Aorta (tissue), 5 donors: ENCODE results near the gene RPGRIP1. TPM values are rescaled to one million over a fixed set of nuclear protein-coding genes. Genes with fewer than 3 reads are reported as not detected.
A peak's percentile ranks its signal among the peaks of the same experiment; 100 is the strongest.
"Not testable (repeated sequence)": the region's sequence is repeated elsewhere in the genome, so short reads cannot be mapped to it uniquely, and the experiment has no call there.

ENCODE experiments used
- ATAC-seq: fragments of 200-7000 bp; cut with Tn5 transposase; one replicate; pipeline ENCODE4 v1.9.1; 2022; ENCODE audit warnings: moderate library complexity; ENCODE audit not compliant: low FRiP score
- DNase-seq, 2 donors: peaks; one replicate each; pipeline ENCODE4 v3.0.0-alpha.2; 2020
- H3K27ac ChIP-seq, 2 donors: one replicate each; pipeline ENCODE4 v1.5.1; 2013; ENCODE audit warnings: low read length in 2 of 2, mild to moderate bottlenecking in 2 of 2, moderate library complexity in 2 of 2, control low read depth in 1 of 2, inconsistent platforms in 1 of 2, low read depth in 1 of 2
- H3K27me3 ChIP-seq, 2 donors: one replicate each; pipeline ENCODE4 v1.6.1; 2013; ENCODE audit warnings: control low read depth in 1 of 2, low read length in 1 of 2, mild to moderate bottlenecking in 1 of 2, moderate library complexity in 1 of 2; ENCODE audit not compliant: insufficient read depth in 2 of 2, control insufficient read depth in 1 of 2
- H3K36me3 ChIP-seq, 2 donors: one replicate each; pipeline ENCODE4 v1.6.1; 2013; ENCODE audit warnings: control low read depth in 1 of 2, low read length in 1 of 2, mild to moderate bottlenecking in 1 of 2; ENCODE audit not compliant: insufficient read depth in 2 of 2, control insufficient read depth in 1 of 2
- H3K4me1 ChIP-seq, 2 donors: one replicate each; pipeline ENCODE4 v1.6.1; 2013; ENCODE audit warnings: low read length in 2 of 2, control low read depth in 1 of 2, mild to moderate bottlenecking in 1 of 2, moderate library complexity in 1 of 2; ENCODE audit not compliant: insufficient read depth in 2 of 2, control insufficient read depth in 1 of 2
- H3K4me3 ChIP-seq, 2 donors: one replicate each; pipeline ENCODE4 v1.5.1; 2013; ENCODE audit warnings: low read length in 2 of 2, control low read depth in 1 of 2, mild to moderate bottlenecking in 1 of 2
- H3K9me3 ChIP-seq: one replicate; pipeline ENCODE4 v1.6.1; 2013; ENCODE audit warnings: mild to moderate bottlenecking, low read length; ENCODE audit not compliant: control insufficient read depth
- WGBS, 2 donors: extraction: QIAGEN DNeasy Blood & Tissue Kit; methylation state at CpG; one replicate each; pipeline ENCODE4 v1.1.7; 2013; 5-methylcytosine and 5-hydroxymethylcytosine counted together
- intact Hi-C, 2 donors: fragments of 100-400 bp; cut with DNase I; formaldehyde crosslinking; loops; one replicate each; pipeline versions ENCODE4 v1.14.2 to v1.15.0; 2022
- polyA plus RNA-seq, 2 donors: library from polyadenylated mRNA; stranded (reverse); fragments of 200-250 nt; gene quantifications; one replicate each; pipeline ENCODE4 v1.2.3, GENCODE V29; 2013
- total RNA-seq, 2 donors: library from RNA; stranded (reverse); fragmentation: NEBNext Ultra II Directional; extraction: Animal tissue kit (Norgen Biotek cat#: 25700); gene quantifications; one replicate each; pipeline ENCODE4 v1.2.1, GENCODE V29; 2021
- donor health status: healthy with polysubstance abuse.
- donor health status: Bipolar disorder and iron deficiency.
- donor health status: DM: no; HTN: no; CAD: no.
- donor health status: DM: no; HTN: no; CAD: no.
- donor health status: DM: yes; HTN: yes; CAD: no.

RPGRIP1 gene
- total and polyA plus RNA-seq, 4 donors = 0.25 to 2.3 (median 0.39) TPM; not detected in 1

GRCh38 chr14:21264025-21264801, 15.7 kb upstream of the RPGRIP1 start:
- ATAC-seq (no peak), DNase-seq (no peak)
- Histone ChIP-seq H3K27me3 (no peaks in the 10 kb centered on the region), H3K36me3 (peaks cover 6 to 8% of the 10 kb centered on the region in 2 donors), H3K4me3 (no peak overlapping the region), H3K4me1 (peaks cover 0 to 8% of the 10 kb centered on the region in 2 donors), H3K9me3 (no peaks in the 10 kb centered on the region), H3K27ac (no peak overlapping the region)
- intact Hi-C loops = loop anchor here in 1 of 2 donors (10.0 kb wide), 1 partner anchor 49 kb away; no protein-coding TSS in a partner anchor
- WGBS, 2 donors = 34 to 40% methylated on average over 4 of the region's 4 CpGs

- peaks cover 0 to 6% of the 10 kb centered on the region in 2 donors for H3K36me3 ChIP-seq
- intact Hi-C loops = loop anchor here (5.0 to 10.0 kb wide), 3 partner anchors 40 to 115 kb away; partner anchors contain the start of gene SUPT16H (in 1 of the 2)
- ATAC-seq = no peak
- 5 to 7% methylated on average over 10 of the region's 10 CpGs for WGBS, 2 donors
- no peaks in the 10 kb centered on the region for H3K27me3 ChIP-seq
- peaks cover 0 to 8% of the 10 kb centered on the region in 2 donors for H3K4me1 ChIP-seq
- no peaks in the 10 kb centered on the region for H3K9me3 ChIP-seq
- no peak overlapping the region for H3K27ac ChIP-seq
- H3K4me3 ChIP-seq = peak overlapping the region; percentile 99
- DNase-seq = no peak
Measured at GRCh38 chr14:21267431-21267845, 12.4 kb upstream of the RPGRIP1 start.

GRCh38 chr14:21267886-21268616, 11.8 kb upstream of the RPGRIP1 start:
- WGBS, 2 donors = 1% methylated on average over 16 of the region's 16 CpGs
- DNase-seq (no peak), ATAC-seq (no peak)
- H3K4me3 ChIP-seq = peak overlapping the region; percentile 99
- H3K9me3 ChIP-seq = no peaks in the 10 kb centered on the region
- intact Hi-C loops = loop anchor here (5.0 to 10.0 kb wide), 3 partner anchors 41 to 114 kb away; partner anchors contain the start of gene SUPT16H (in 1 of the 2)
- H3K27ac ChIP-seq = no peak overlapping the region
- peaks cover 0 to 6% of the 10 kb centered on the region in 2 donors for H3K36me3 ChIP-seq
- H3K4me1 ChIP-seq = peaks cover 0 to 8% of the 10 kb centered on the region in 2 donors
- H3K27me3 ChIP-seq = no peaks in the 10 kb centered on the region

GRCh38 chr14:21268617-21269251, 11.1 kb upstream of the RPGRIP1 start:
- Histone ChIP-seq H3K27ac (peak overlapping the region; percentile 77 to 100), H3K4me3 (peak overlapping the region; percentile 99), H3K9me3 (no peaks in the 10 kb centered on the region), H3K36me3 (peaks cover 0 to 6% of the 10 kb centered on the region in 2 donors), H3K4me1 (peaks cover 0 to 6% of the 10 kb centered on the region in 2 donors), H3K27me3 (no peaks in the 10 kb centered on the region)
- intact Hi-C loops = loop anchor here (1.0 to 10.0 kb wide), 4 partner anchors 41 to 116 kb away; partner anchors contain the start of gene SUPT16H (in 2 of the 2)
- peak in 1 of 2 donors; percentile 68 for DNase-seq
- 0 to 1% methylated on average over 24 of the region's 24 CpGs for WGBS, 2 donors
- ATAC-seq = peak; percentile 0

GRCh38 chr14:21269252-21270046, 10.4 kb upstream of the RPGRIP1 start, which contains the start of gene HNRNPC:
Gene HNRNPC, minus strand, starts transcription at chr14:21269442. Its CDS starts 35,249 bp downstream, at chr14:21234193.
- intact Hi-C loops = loop anchor here (1.0 to 10.0 kb wide), 5 partner anchors 42 to 1155 kb away; partner anchors contain the start of gene SUPT16H (in 2 of the 2)
- ATAC-seq = peak; percentile 99
- whole genome bisulfite sequencing, 2 donors = 0% methylated on average over 45 to 49 of the region's 49 CpGs

GRCh38 chr14:21272661-21273060, 7.2 kb upstream of the RPGRIP1 start:
- H3K27ac ChIP-seq, H3K4me1 ChIP-seq, ATAC-seq, H3K27me3 ChIP-seq, H3K4me3 ChIP-seq, H3K36me3 ChIP-seq, H3K9me3 ChIP-seq: not testable (repeated sequence)
- 92 to 95% methylated on average over 17 of the region's 17 CpGs for WGBS, 2 donors
- peak in 1 of 2 donors; percentile 28 for DNase-seq
- intact Hi-C loops = loop anchor here in 1 of 2 donors (10.0 kb wide), 1 partner anchor 1152 kb away; no protein-coding TSS in a partner anchor

More at GRCh38 chr14:21269252-21270046, 10.4 kb upstream of the RPGRIP1 start, which contains the start of gene HNRNPC:
- Histone ChIP-seq H3K27ac (peak within 1 kb of the TSS; percentile 77 to 100), H3K4me1 (peaks cover 0 to 5% of the 10 kb centered on the region in 2 donors), H3K36me3 (peaks cover 0 to 6% of the 10 kb centered on the region in 2 donors), H3K4me3 (peak within 1 kb of the TSS; percentile 99), H3K27me3 (no peaks in the 10 kb centered on the region), H3K9me3 (no peaks in the 10 kb centered on the region)
- DNase-seq = peak; percentile 100

- no peak for ATAC-seq
- H3K9me3 ChIP-seq = no peaks in the 10 kb centered on the region
- no peaks in the 10 kb centered on the region for H3K27me3 ChIP-seq
- 84 to 89% methylated on average over 9 of the region's 9 CpGs for WGBS, 2 donors
- intact Hi-C loops = loop anchor here in 1 of 2 donors (10.0 kb wide), 1 partner anchor 1149 kb away; no protein-coding TSS in a partner anchor
- no peak for DNase-seq
- H3K4me1 ChIP-seq = no peaks in the 10 kb centered on the region
- no peak overlapping the region for H3K27ac ChIP-seq
- H3K36me3 ChIP-seq = no peaks in the 10 kb centered on the region
- H3K4me3 ChIP-seq = no peak overlapping the region
Measured at GRCh38 chr14:21275261-21275858, 4.5 kb upstream of the RPGRIP1 start.
